ENCODE measurements around the gene AGRN.

Gene AGRN

GRCh38 chr1:1058088-1058905 lies 38.4 kb downstream of the AGRN start:
- no peak overlapping the region; the same call in 1 of the 2 replicates for H3K4me3 ChIP-seq (ENCODE audit: low read depth, low read length)
- no peak for DNase-seq (ENCODE audit: low read depth)

GRCh38 chr1:1058921-1059493 lies 39.1 kb downstream of the AGRN start:
- peak overlapping the region; percentile 41 for H3K4me3 ChIP-seq (ENCODE audit: low read depth, low read length)
- TF ChIP-seq, protein P1, sequence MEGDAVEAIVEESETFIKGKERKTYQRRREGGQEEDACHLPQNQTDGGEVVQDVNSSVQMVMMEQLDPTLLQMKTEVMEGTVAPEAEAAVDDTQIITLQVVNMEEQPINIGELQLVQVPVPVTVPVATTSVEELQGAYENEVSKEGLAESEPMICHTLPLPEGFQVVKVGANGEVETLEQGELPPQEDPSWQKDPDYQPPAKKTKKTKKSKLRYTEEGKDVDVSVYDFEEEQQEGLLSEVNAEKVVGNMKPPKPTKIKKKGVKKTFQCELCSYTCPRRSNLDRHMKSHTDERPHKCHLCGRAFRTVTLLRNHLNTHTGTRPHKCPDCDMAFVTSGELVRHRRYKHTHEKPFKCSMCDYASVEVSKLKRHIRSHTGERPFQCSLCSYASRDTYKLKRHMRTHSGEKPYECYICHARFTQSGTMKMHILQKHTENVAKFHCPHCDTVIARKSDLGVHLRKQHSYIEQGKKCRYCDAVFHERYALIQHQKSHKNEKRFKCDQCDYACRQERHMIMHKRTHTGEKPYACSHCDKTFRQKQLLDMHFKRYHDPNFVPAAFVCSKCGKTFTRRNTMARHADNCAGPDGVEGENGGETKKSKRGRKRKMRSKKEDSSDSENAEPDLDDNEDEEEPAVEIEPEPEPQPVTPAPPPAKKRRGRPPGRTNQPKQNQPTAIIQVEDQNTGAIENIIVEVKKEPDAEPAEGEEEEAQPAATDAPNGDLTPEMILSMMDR (IDR thresholded peaks at IDR 0.05; ENCODE audit: insufficient read depth, low read depth, low read length, missing control alignments), result peak; percentile 43

More at GRCh38 chr1:1058088-1058905, 38.4 kb downstream of the AGRN start:
- TF ChIP-seq, protein P1 (IDR thresholded peaks at IDR 0.05; ENCODE audit: insufficient read depth, low read depth, low read length, missing control alignments), result no peak

DNA sequence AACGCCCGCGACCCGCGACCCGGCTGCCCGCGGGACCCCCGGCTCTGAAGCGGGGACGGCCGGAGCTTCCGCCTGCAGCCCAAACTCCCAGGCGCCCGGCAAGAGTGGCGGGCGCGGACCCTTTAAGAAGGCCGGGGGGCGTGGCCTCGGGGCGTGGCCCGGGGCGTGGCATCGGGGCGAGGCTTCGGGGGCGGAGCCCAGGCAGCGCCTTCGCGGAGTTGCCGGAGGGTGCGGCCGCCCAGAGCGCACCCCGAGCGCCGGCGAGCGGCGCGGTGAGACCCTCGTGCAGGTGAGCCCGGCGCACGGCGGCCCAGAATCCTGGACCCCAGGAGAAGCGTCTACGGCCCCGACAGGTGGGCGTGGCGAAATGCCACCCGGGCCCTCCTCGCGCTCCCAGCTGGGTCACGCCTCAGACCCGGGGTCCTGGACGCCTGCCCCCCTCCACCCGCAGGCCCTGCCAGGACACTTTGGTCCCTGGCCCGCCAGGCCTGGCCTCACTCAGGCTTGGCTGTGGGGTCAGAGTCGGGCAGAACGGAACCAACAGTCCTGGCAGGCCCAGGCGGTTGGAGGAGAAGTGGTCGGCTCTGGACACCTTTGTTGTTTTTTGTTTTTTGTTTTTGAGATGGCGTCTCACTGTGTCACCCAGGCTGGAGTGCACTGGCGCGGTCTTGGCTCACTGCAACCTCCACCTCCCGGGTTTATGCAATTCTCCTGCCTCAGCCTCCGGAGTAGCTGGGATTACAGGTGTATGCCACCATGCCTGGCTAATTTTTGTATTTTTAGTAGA lies 39.8 kb downstream of the AGRN start:
- peak; percentile 90 for DNase-seq (ENCODE audit: low read depth)
- TF ChIP-seq, protein P1 (IDR thresholded peaks at IDR 0.05; ENCODE audit: insufficient read depth, low read depth, low read length, missing control alignments), result no peak

More at GRCh38 chr1:1058921-1059493, 39.1 kb downstream of the AGRN start:
- peak; percentile 46 for DNase-seq (ENCODE audit: low read depth)

GRCh38 chr1:1060281-1061000 lies 40.5 kb downstream of the AGRN start:
- no peak for DNase-seq (ENCODE audit: low read depth)
- H3K4me3 ChIP-seq (ENCODE audit: low read depth, low read length), result no peak overlapping the region
- TF ChIP-seq, protein P1 (IDR thresholded peaks at IDR 0.05; ENCODE audit: insufficient read depth, low read depth, low read length, missing control alignments), result no peak

More for the DNA sequence above, 39.8 kb downstream of the AGRN start:
- peak overlapping the region; percentile 55 for H3K4me3 ChIP-seq (ENCODE audit: low read depth, low read length)

DNA sequence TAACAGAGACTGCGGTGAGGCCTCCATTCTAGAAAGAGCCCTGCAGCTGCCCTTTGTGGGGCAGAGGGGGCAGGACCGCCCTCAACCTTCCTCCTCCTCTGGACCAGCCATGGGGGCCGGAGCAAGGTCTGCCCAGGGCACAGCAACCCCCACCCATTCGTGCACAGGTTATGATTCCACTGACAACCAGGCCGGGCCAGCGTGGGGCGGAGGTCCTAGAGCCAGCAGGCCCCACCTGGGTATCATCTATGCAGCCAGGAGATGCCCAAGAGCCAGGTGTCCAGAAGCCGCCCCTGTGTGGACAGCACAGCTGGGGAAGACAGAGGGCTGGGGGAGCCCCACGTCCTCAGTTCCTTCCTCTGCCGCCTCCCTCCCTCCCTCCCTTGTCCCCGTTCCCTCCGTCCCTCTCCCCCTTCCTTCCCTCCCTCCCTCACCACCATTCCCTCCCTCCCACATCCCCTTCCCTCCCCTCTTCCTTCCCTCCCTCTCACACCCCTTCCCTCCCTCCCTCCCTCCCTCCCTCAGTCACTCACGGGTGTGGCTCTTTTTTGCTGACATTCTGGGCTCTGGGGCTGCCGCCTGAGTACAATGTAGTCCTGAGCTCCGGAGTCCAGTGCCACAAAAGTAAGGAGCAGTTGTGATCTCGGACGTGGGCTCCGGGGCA lies 41.9 kb downstream of the AGRN start:
- peak overlapping the region; percentile 62 for H3K4me3 ChIP-seq (ENCODE audit: low read depth, low read length)
- TF ChIP-seq, protein P1 (IDR thresholded peaks at IDR 0.05; ENCODE audit: insufficient read depth, low read depth, low read length, missing control alignments), result no peak
- no peak for DNase-seq (ENCODE audit: low read depth)
